K562 (cell line): ENCODE results near the gene DDC. TPM values are rescaled to one million over a fixed set of nuclear protein-coding genes. Genes with fewer than 3 reads are reported as not detected.

Source experiments
- AFF4 ChIP-seq: sonication (generic); formaldehyde crosslinking; IDR thresholded peaks from 2 replicates; pipeline ENCODE4 v1.8.0; 2023; ENCODE audit warnings: mild to moderate bottlenecking, missing genetic modification reagents
- CEBPZ ChIP-seq: fragments of 150-350 bp; IDR thresholded peaks from 2 replicates; pipeline ENCODE4 v1.6.1; 2014; ENCODE audit warnings: low read depth, mild to moderate bottlenecking, low read length, borderline replicate concordance
- CSDE1 ChIP-seq, 2 experiments: fragments of 450-650 bp; IDR thresholded peaks; 2 replicates each; pipeline ENCODE4 v1.6.1; 2016; ENCODE audit warnings: mild to moderate bottlenecking in 1 of 2
- HMGXB4 ChIP-seq: sonication (generic); formaldehyde crosslinking; IDR thresholded peaks from 2 replicates; pipeline ENCODE4 v1.8.1; 2023; ENCODE audit warnings: mild to moderate bottlenecking, missing genetic modification reagents
- STAT6 ChIP-seq: sonication (generic); formaldehyde crosslinking; IDR thresholded peaks from 2 replicates; pipeline ENCODE4 v1.8.1; 2023; ENCODE audit warnings: mild to moderate bottlenecking, missing genetic modification reagents
- TCF7 ChIP-seq: sonication (generic); IDR thresholded peaks from 2 replicates; pipeline ENCODE4 v1.6.1; 2016; ENCODE audit warnings: antibody characterized with exemption, borderline replicate concordance
- THAP7 ChIP-seq: fragments of 250-450 bp; sonication (Bioruptor Pico); IDR thresholded peaks from 2 replicates; pipeline ENCODE4 v1.5.0; 2021
- UBTF ChIP-seq, 2 experiments: IDR thresholded peaks; 2 replicates each; pipeline ENCODE4 v1.6.1; 2012; ENCODE audit warnings: improper control_type of control experiment in 2 of 2, low read depth in 2 of 2, low read length in 2 of 2, borderline replicate concordance in 1 of 2
- ZKSCAN8 ChIP-seq: fragments of 200-800 bp; sonication (Bioruptor generic); IDR thresholded peaks from 2 replicates; pipeline ENCODE4 v1.6.1; 2016; ENCODE audit warnings: missing genetic modification characterization, missing compliant biosample characterization
- ZZZ3 ChIP-seq: fragments of 450-650 bp; IDR thresholded peaks from 2 replicates; pipeline ENCODE4 v1.6.1; 2016; ENCODE audit warnings: antibody characterized with exemption, mild to moderate bottlenecking, moderate library complexity
- polyA plus RNA-seq, 8 experiments: library from polyadenylated mRNA; depleted of rRNA in 4 of 8; stranded (reverse) in 5 of 8; unstranded in 3 of 8; fragments of >200 nt; fragmentation: Nextera tagmentation in 2 of 8; fragmentation: Illumina TruSeq in 1 of 8; extraction: Ambion mirVana in 2 of 8; extraction: Trizol in 1 of 8; gene quantifications; 2 replicates each; pipeline versions ENCODE4 v1.2.1 to v1.2.3, GENCODE V29; 2011 to 2014; ENCODE audit warnings: inconsistent platforms in 1 of 8, missing spikeins in 1 of 8
- total RNA-seq, 7 experiments: library from RNA; depleted of rRNA in 6 of 7; stranded (reverse); fragments of >200 nt in 6 of 7; fragmentation: Illumina TruSeq in 2 of 7; extraction: Trizol in 2 of 7; gene quantifications; 2 replicates each; pipeline versions ENCODE4 v1.2.1 to v1.2.3, GENCODE V29; 2011 to 2021; ENCODE audit warnings: low replicate concordance in 1 of 7

Gene DDC
- total and polyA plus RNA-seq, 9 of the 15 experiments (the other 6 are each of a cell fraction or from before 2014, with no cell fraction given) = not detected

- peak; percentile 18; the same call in 1 of the 2 replicates for TF ChIP-seq STAT6
- peak; percentile 74; the same call in 1 of the 2 replicates for TF ChIP-seq ZZZ3
- no peak for TF ChIP-seq THAP7 (CRISPR knock-in tag)
- peak; percentile 75; the same call in 1 of the 2 replicates for TF ChIP-seq HMGXB4
- no peak for TF ChIP-seq CSDE1 (IDR thresholded peaks at IDR 0.05)
- TF ChIP-seq ZKSCAN8 = no peak
- TF ChIP-seq UBTF (IDR thresholded peaks at IDR 0.05; ENCODE audit: borderline replicate concordance in 1 of 2, low read depth in 2 of 2, low read length in 2 of 2) = no peak
- TF ChIP-seq CEBPZ = no peak
- no peak for TF ChIP-seq TCF7
- TF ChIP-seq AFF4 (CRISPR knock-in tag) = no peak
Observed at GRCh38 chr7:50449881-50450589, 115.2 kb downstream of the DDC start, which contains the start of gene FIGNL1 (continued).
